ENCODE data around the gene TRABD.

- no peak for TF ChIP-seq GATA2 (IDR thresholded peaks at IDR 0.05; ENCODE audit: low read depth, low read length)
- TF ChIP-seq GATA3 (IDR thresholded peaks at IDR 0.05; ENCODE audit: low read depth, low read length): no peak
These were observed 16.4 kb upstream of the TRABD start for GRCh38 chr22:50169181-50169759.

All from SH-SY5Y (cell line).